Measurements from ENCODE around the gene HINT2. TPM values are rescaled to one million over a fixed set of nuclear protein-coding genes. Genes with fewer than 3 reads are reported as not detected.

The HINT2 gene
- total and polyA plus RNA-seq, 4 donors, result 19.9 to 112 (median 58.8) TPM

- no peak for TF ChIP-seq CTCF (IDR thresholded peaks at IDR 0.05; ENCODE audit: control extremely low read depth, extremely low read depth)
- peak; percentile 90 for ATAC-seq (ENCODE audit: insufficient read depth, low FRiP score)
- Histone ChIP-seq H3K27ac (ENCODE audit: low read depth in 1 of 2, low read length in 1 of 2) (peak within 1 kb of the TSS; percentile 90 to 93), H3K4me1 (ENCODE audit: control insufficient read depth in 5 of 5, insufficient read depth in 5 of 5, low read length in 5 of 5) (peaks cover under 1 to 44% (median 21%) of the 10 kb centered on the region in 5 donors), H3K9ac (ENCODE audit: insufficient read depth in 1 of 2, low read length in 2 of 2) (peak within 1 kb of the TSS; percentile 69 to 91), H3K9me3 (ENCODE audit: control insufficient read depth in 4 of 4, insufficient read depth in 3 of 4, low read length in 3 of 4) (no peaks in the 10 kb centered on the region), H3K4me3 (peak within 1 kb of the TSS; percentile 62), H3K27me3 (ENCODE audit: control insufficient read depth in 3 of 3, insufficient read depth in 3 of 3, low read length in 2 of 3) (no peaks in the 10 kb centered on the region), H3K36me3 (ENCODE audit: control insufficient read depth in 4 of 4, insufficient read depth in 4 of 4, low read length in 4 of 4) (no peaks in the 10 kb centered on the region)
- DNase-seq, result peak; percentile 97 to 98 (median 97)
- 1 to 2% methylated on average over 32 to 53 of the region's 53 CpGs for WGBS, 2 donors
Observed at GRCh38 chr9:35829084-35829763, 14.4 kb upstream of the HINT2 start, which contains the start of gene TMEM8B. Gene TMEM8B (plus strand): TSS chr9:35829228. CDS start chr9:35829448, 220 bp downstream.

- H3K27me3 ChIP-seq (ENCODE audit: control insufficient read depth in 3 of 3, insufficient read depth in 3 of 3, low read length in 2 of 3), result no peaks in the 10 kb centered on the region
- H3K36me3 ChIP-seq (ENCODE audit: control insufficient read depth in 4 of 4, insufficient read depth in 4 of 4, low read length in 4 of 4), result no peaks in the 10 kb centered on the region
- no peak for TF ChIP-seq CTCF (IDR thresholded peaks at IDR 0.05; ENCODE audit: control extremely low read depth, extremely low read depth)
- H3K4me3 ChIP-seq, result peak within 1 kb of the TSS; percentile 62
- H3K4me1 ChIP-seq (ENCODE audit: control insufficient read depth in 5 of 5, insufficient read depth in 5 of 5, low read length in 5 of 5), result peaks cover 0 to 39% (median 17%) of the 10 kb centered on the region in 5 donors
- H3K9me3 ChIP-seq (ENCODE audit: control insufficient read depth in 4 of 4, insufficient read depth in 3 of 4, low read length in 3 of 4), result no peaks in the 10 kb centered on the region
- DNase-seq, result peak in 1 of 3 donors; percentile 55
- ATAC-seq (ENCODE audit: insufficient read depth, low FRiP score), result no peak
- H3K9ac ChIP-seq (ENCODE audit: insufficient read depth in 1 of 2, low read length in 2 of 2), result peak within 1 kb of the TSS; percentile 69 to 91
- WGBS, 2 donors, result 0 to 1% methylated on average over 18 to 21 of the region's 21 CpGs
- H3K27ac ChIP-seq (ENCODE audit: low read depth in 1 of 2, low read length in 1 of 2), result peak within 1 kb of the TSS; percentile 90 to 93
Observed at GRCh38 chr9:35828716-35829083, 13.9 kb upstream of the HINT2 start, which contains the start of gene FAM221B. Gene FAM221B (minus strand): TSS chr9:35828732. CDS start chr9:35826161, 2,571 bp downstream.

- H3K9ac ChIP-seq (ENCODE audit: insufficient read depth in 1 of 2, low read length in 2 of 2), result no peak overlapping the region
- no peak overlapping the region for H3K27ac ChIP-seq (ENCODE audit: low read depth in 1 of 2, low read length in 1 of 2)
- TF ChIP-seq CTCF (IDR thresholded peaks at IDR 0.05; ENCODE audit: control extremely low read depth, extremely low read depth), result no peak
- no peaks in the 10 kb centered on the region for H3K36me3 ChIP-seq (ENCODE audit: control insufficient read depth in 4 of 4, insufficient read depth in 4 of 4, low read length in 4 of 4)
- H3K27me3 ChIP-seq (ENCODE audit: control insufficient read depth in 3 of 3, insufficient read depth in 3 of 3, low read length in 2 of 3), result no peaks in the 10 kb centered on the region
- H3K4me3 ChIP-seq, result no peak overlapping the region
- DNase-seq (no peak), ATAC-seq (ENCODE audit: insufficient read depth, low FRiP score) (no peak)
- peaks cover 0 to 28% (median 12%) of the 10 kb centered on the region in 5 donors for H3K4me1 ChIP-seq (ENCODE audit: control insufficient read depth in 5 of 5, insufficient read depth in 5 of 5, low read length in 5 of 5)
- 90 to 93% methylated on average over 3 of the region's 3 CpGs for WGBS, 2 donors
- no peaks in the 10 kb centered on the region for H3K9me3 ChIP-seq (ENCODE audit: control insufficient read depth in 4 of 4, insufficient read depth in 3 of 4, low read length in 3 of 4)
Observed at GRCh38 chr9:35827486-35827885, 12.6 kb upstream of the HINT2 start.
